Peyer's patch (tissue), 4 donors: ENCODE data around the gene SWAP70.

Experiments
- CTCF ChIP-seq, 6 experiments: fragments of 450-650 bp in 4 of 6; fragments of 200-600 bp in 2 of 6; sonication (generic) in 1 of 6; IDR thresholded peaks; one replicate each; pipeline ENCODE4 v1.5.1; 2017 to 2019; ENCODE audit warnings: antibody characterized with exemption in 6 of 6, mild to moderate bottlenecking in 3 of 6, moderate library complexity in 1 of 6
- POLR2A ChIP-seq, 2 donors: fragments of 450-650 bp; IDR thresholded peaks; one replicate each; pipeline ENCODE4 v1.5.1; 2017; ENCODE audit warnings: antibody characterized with exemption in 2 of 2, mild to moderate bottlenecking in 2 of 2, moderate library complexity in 2 of 2

- TF ChIP-seq CTCF (IDR thresholded peaks at IDR 0.05) (no peak), POLR2A (IDR thresholded peaks at IDR 0.05) (no peak)
Observed at GRCh38 chr11:9772218-9772617, 108.3 kb downstream of the SWAP70 start.
